ENCODE measurements around the gene OR10A6.

OR10A6 gene

GRCh38 chr11:7931168-7931567 is at the start of gene OR10A6:
OR10A6 (minus strand) TSS chr11:7931268; CDS start chr11:7928662, 2,606 bp downstream.
- no peak for DNase-seq (ENCODE audit: low read depth in 2 of 2, low spot score in 1 of 2)

GRCh38 chr11:7977232-7977917 is 46.3 kb upstream of the OR10A6 start:
- DNase-seq (ENCODE audit: low read depth in 2 of 2, low spot score in 1 of 2): no peak

- DNase-seq (ENCODE audit: low read depth in 2 of 2, low spot score in 1 of 2): no peak
Observed at GRCh38 chr11:7974668-7975067, 43.6 kb upstream of the OR10A6 start.

GRCh38 chr11:7973011-7973410 is 41.9 kb upstream of the OR10A6 start:
- DNase-seq (ENCODE audit: low read depth in 2 of 2, low spot score in 1 of 2): no peak

GRCh38 chr11:7971846-7972245 is 40.8 kb upstream of the OR10A6 start:
- DNase-seq (ENCODE audit: low read depth in 2 of 2, low spot score in 1 of 2): no peak

GRCh38 chr11:7969756-7970646 is 38.9 kb upstream of the OR10A6 start:
- no peak for DNase-seq (ENCODE audit: low read depth in 2 of 2, low spot score in 1 of 2)

GRCh38 chr11:7968686-7969085 is 37.6 kb upstream of the OR10A6 start:
- no peak for DNase-seq (ENCODE audit: low read depth in 2 of 2, low spot score in 1 of 2)

GRCh38 chr11:7967826-7968225 is 36.8 kb upstream of the OR10A6 start:
- DNase-seq (ENCODE audit: low read depth in 2 of 2, low spot score in 1 of 2): no peak

GRCh38 chr11:7967097-7967496 is 36.0 kb upstream of the OR10A6 start:
- no peak for DNase-seq (ENCODE audit: low read depth in 2 of 2, low spot score in 1 of 2)

- DNase-seq (ENCODE audit: low read depth in 2 of 2, low spot score in 1 of 2): no peak
Observed at GRCh38 chr11:7965386-7965785, 34.3 kb upstream of the OR10A6 start, which contains the start of gene NLRP10. NLRP10 (minus strand) TSS chr11:7965447; CDS start chr11:7963495, 1,952 bp downstream.

GRCh38 chr11:7964873-7965272 is 33.8 kb upstream of the OR10A6 start:
- no peak for DNase-seq (ENCODE audit: low read depth in 2 of 2, low spot score in 1 of 2)

- DNase-seq (ENCODE audit: low read depth in 2 of 2, low spot score in 1 of 2): no peak
Observed at GRCh38 chr11:7964261-7964660, 33.2 kb upstream of the OR10A6 start.

GRCh38 chr11:7955191-7955590 is 24.1 kb upstream of the OR10A6 start:
- DNase-seq (ENCODE audit: low read depth in 2 of 2, low spot score in 1 of 2): no peak

- no peak for DNase-seq (ENCODE audit: low read depth in 2 of 2, low spot score in 1 of 2)
Observed at GRCh38 chr11:7949934-7950333, 18.9 kb upstream of the OR10A6 start.

GRCh38 chr11:7944123-7944522 is 13.1 kb upstream of the OR10A6 start:
- DNase-seq (ENCODE audit: low read depth in 2 of 2, low spot score in 1 of 2): no peak

GRCh38 chr11:7941608-7942007 is 10.5 kb upstream of the OR10A6 start, which contains the start of gene OR10A3:
OR10A3 (minus strand) TSS chr11:7941708; CDS start chr11:7939520, 2,188 bp downstream.
- DNase-seq (ENCODE audit: low read depth in 2 of 2, low spot score in 1 of 2): no peak

- DNase-seq (ENCODE audit: low read depth in 2 of 2, low spot score in 1 of 2): no peak
Observed at GRCh38 chr11:7941146-7941545, 10.1 kb upstream of the OR10A6 start.

GRCh38 chr11:7936615-7937014 is 5.5 kb upstream of the OR10A6 start:
- DNase-seq (ENCODE audit: low read depth in 2 of 2, low spot score in 1 of 2): no peak

GRCh38 chr11:7927635-7928034 is 3.4 kb downstream of the OR10A6 start:
- no peak for DNase-seq (ENCODE audit: low read depth in 2 of 2, low spot score in 1 of 2)

- DNase-seq (ENCODE audit: low read depth in 2 of 2, low spot score in 1 of 2): no peak
Observed at GRCh38 chr11:7924536-7924935, 6.5 kb downstream of the OR10A6 start.

GRCh38 chr11:7918141-7918540 is 12.9 kb downstream of the OR10A6 start:
- DNase-seq (ENCODE audit: low read depth in 2 of 2, low spot score in 1 of 2): no peak

GRCh38 chr11:7911011-7911410 is 20.1 kb downstream of the OR10A6 start:
- DNase-seq (ENCODE audit: low read depth in 2 of 2, low spot score in 1 of 2): no peak

All from stimulated activated CD8-positive, alpha-beta memory T cell treated with anti-CD3 and anti-CD28 coated beads, Interleukin-4, amount 100 ng/mL, for 4 hours (primary cell).